ENCODE results near the gene NCKAP5. TPM values are rescaled to one million over a fixed set of nuclear protein-coding genes. Genes with fewer than 3 reads are reported as not detected.

Gene NCKAP5
- total RNA-seq, 1 experiment from 2014 or later: not detected

DNA sequence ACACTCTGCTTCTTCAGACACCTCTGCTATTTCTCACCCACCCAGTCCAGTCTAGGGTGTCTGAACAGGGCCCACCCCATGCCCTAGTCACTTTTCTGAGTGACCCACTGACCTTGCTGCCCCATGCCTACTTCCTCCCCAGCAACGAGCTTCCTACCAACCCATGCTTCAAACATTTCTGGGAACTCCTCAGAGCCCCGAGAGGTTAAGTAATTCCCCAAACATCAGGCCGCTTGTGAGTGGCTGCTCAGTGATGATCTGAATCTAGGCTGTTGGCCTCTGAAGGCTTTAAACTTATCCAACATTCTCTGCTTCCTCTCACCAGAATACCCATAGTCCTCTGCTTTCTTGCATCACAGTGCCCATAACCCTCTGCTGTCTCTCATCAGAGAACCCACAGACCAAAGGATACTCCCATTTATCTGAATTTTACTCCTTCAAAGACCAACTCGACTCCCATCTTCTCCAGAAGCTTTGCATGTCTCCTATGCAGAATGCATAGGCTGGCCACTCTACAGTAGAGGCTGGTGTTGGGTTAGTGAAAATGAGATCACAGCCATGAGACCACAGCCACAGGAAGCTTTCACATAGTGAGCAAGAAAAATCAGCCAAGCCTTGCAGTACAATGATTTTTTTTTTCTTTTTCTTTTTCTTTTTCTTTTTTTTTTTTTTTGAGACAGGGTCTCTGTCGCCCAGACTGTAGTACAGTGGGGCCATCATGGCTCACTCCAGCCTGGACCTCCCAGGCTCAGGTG is 588.7 kb downstream of the NCKAP5 start:
- POLR2A ChIA-PET: no interaction called here
- Mint-ChIP-seq H3K36me3 (ENCODE audit: insufficient read depth, unreplicated experiment) (no peaks in the 10 kb centered on the region), H3K27me3 (ENCODE audit: insufficient read depth, unreplicated experiment) (no peaks in the 10 kb centered on the region), H3K9me3 (ENCODE audit: unreplicated experiment) (peaks cover 38% of the 10 kb centered on the region), H3K4me1 (ENCODE audit: insufficient read depth, unreplicated experiment) (no peaks in the 10 kb centered on the region), H3K4me3 (ENCODE audit: unreplicated experiment) (no peak overlapping the region), H3K27ac (ENCODE audit: low read depth, unreplicated experiment) (no peak overlapping the region)
- DNase-seq (ENCODE audit: unreplicated experiment): no peak
- CTCF ChIA-PET: no interaction called here
- TF ChIP-seq, protein P1, sequence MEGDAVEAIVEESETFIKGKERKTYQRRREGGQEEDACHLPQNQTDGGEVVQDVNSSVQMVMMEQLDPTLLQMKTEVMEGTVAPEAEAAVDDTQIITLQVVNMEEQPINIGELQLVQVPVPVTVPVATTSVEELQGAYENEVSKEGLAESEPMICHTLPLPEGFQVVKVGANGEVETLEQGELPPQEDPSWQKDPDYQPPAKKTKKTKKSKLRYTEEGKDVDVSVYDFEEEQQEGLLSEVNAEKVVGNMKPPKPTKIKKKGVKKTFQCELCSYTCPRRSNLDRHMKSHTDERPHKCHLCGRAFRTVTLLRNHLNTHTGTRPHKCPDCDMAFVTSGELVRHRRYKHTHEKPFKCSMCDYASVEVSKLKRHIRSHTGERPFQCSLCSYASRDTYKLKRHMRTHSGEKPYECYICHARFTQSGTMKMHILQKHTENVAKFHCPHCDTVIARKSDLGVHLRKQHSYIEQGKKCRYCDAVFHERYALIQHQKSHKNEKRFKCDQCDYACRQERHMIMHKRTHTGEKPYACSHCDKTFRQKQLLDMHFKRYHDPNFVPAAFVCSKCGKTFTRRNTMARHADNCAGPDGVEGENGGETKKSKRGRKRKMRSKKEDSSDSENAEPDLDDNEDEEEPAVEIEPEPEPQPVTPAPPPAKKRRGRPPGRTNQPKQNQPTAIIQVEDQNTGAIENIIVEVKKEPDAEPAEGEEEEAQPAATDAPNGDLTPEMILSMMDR (IDR thresholded peaks at IDR 0.05; ENCODE audit: unreplicated experiment): no peak
- intact Hi-C loops (cut with micrococcal nuclease): no loop called here
- BruUV-seq (replicated peaks): no TSS peak

DNA sequence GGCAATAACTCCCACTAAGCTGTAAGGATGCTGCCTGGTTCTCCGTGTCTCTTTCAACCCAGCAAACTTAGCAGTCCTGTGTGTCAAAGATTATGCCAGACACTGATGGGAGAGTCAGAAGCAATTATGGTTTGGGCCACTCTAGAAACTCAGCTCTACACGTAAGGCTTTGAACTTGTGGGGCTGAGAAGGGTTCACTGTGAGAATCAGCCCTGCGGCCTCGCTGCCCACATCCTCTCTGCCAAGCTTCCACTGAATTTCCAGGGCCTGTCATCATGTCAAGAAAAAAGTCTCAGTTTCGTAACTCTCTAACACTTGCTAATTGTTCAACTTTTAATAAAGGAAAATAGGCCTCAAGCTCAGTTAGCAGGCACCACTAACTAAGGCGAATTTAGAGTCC is 589.4 kb downstream of the NCKAP5 start:
- no TSS peak for BruUV-seq (replicated peaks)
- peaks cover 38% of the 10 kb centered on the region for H3K9me3 Mint-ChIP-seq (ENCODE audit: unreplicated experiment)
- H3K4me1 Mint-ChIP-seq (ENCODE audit: insufficient read depth, unreplicated experiment): no peaks in the 10 kb centered on the region
- no peak overlapping the region for H3K27ac Mint-ChIP-seq (ENCODE audit: low read depth, unreplicated experiment)
- DNase-seq (ENCODE audit: unreplicated experiment): no peak
- TF ChIP-seq, protein P1 (IDR thresholded peaks at IDR 0.05; ENCODE audit: unreplicated experiment): no peak
- POLR2A ChIA-PET: no interaction called here
- H3K27me3 Mint-ChIP-seq (ENCODE audit: insufficient read depth, unreplicated experiment): no peaks in the 10 kb centered on the region
- intact Hi-C loops (cut with micrococcal nuclease): no loop called here
- no peak overlapping the region for H3K4me3 Mint-ChIP-seq (ENCODE audit: unreplicated experiment)
- H3K36me3 Mint-ChIP-seq (ENCODE audit: insufficient read depth, unreplicated experiment): no peaks in the 10 kb centered on the region
- CTCF ChIA-PET: interaction anchor here (0.9 to 1.1 kb wide), 2 partner anchors 168 to 582 kb away, joined by 3 to 4 read pairs; no protein-coding TSS in a partner anchor

DNA sequence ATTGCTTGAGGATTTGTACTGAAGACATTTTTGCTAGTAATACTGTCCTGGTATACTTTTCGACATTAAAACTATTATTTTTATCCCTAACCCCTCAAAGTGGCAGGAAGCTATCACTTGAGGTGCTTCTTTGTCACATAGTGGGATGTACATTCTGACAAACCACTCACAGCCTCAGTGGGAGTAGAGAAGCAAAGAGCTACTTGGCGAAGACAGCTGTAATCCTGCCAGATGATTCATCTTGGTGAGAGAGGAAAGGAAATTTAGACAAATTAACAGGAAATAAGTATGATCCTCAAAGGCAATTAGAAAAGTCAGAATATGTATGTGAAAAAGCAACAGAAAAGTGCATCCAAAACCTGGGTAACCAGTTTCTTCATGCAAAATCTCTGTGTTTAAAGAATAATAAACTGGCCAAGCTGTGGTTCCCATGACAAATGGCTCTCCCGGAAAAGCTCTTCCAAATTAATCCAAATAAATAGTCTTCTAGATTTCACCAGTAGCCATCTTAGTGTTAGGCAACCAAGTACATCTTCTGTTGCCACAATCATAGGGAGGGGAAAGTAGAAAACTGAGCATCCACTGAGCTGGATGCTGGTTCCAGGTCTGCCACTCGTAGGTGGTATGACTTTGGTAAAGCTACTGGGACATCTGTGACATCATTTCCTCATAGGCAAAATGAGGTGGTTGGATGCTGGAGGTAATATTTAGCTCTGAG is 590.3 kb downstream of the NCKAP5 start:
- no peaks in the 10 kb centered on the region for H3K36me3 Mint-ChIP-seq (ENCODE audit: insufficient read depth, unreplicated experiment)
- no peak overlapping the region for H3K4me3 Mint-ChIP-seq (ENCODE audit: unreplicated experiment)
- BruUV-seq (replicated peaks): no TSS peak
- CTCF ChIA-PET: interaction anchor here (0.9 to 1.7 kb wide), 3 partner anchors 13 to 583 kb away, joined by 3 to 5 read pairs (median 4); no protein-coding TSS in a partner anchor
- H3K27ac Mint-ChIP-seq (ENCODE audit: low read depth, unreplicated experiment): no peak overlapping the region
- intact Hi-C loops (cut with micrococcal nuclease): no loop called here
- H3K4me1 Mint-ChIP-seq (ENCODE audit: insufficient read depth, unreplicated experiment): no peaks in the 10 kb centered on the region
- peak; percentile 25 for DNase-seq (ENCODE audit: unreplicated experiment)
- no peaks in the 10 kb centered on the region for H3K27me3 Mint-ChIP-seq (ENCODE audit: insufficient read depth, unreplicated experiment)
- TF ChIP-seq, protein P1 (IDR thresholded peaks at IDR 0.05; ENCODE audit: unreplicated experiment): no peak
- POLR2A ChIA-PET: interaction anchor here (0.9 kb wide), 1 partner anchor 14 kb away, joined by 3 read pairs; no protein-coding TSS in a partner anchor
- peaks cover 35% of the 10 kb centered on the region for H3K9me3 Mint-ChIP-seq (ENCODE audit: unreplicated experiment)

Data from MCF 10A (cell line).